SK-N-MC (cell line): Measurements from ENCODE around the gene RCBTB2.

Source experiments
- DNase-seq: peaks from one replicate; pipeline ENCODE4 v3.0.0-alpha.2; 2011; ENCODE audit warnings: low read depth, low spot score
- H3K27ac ChIP-seq: fragments of 200-600 bp; sonication (generic); 2 replicates; pipeline ENCODE4 v1.5.1; 2016; ENCODE audit warnings: mixed run types
- H3K36me3 ChIP-seq: fragments of 200-600 bp; sonication (generic); 2 replicates; pipeline ENCODE4 v1.6.1; 2017; ENCODE audit warnings: antibody characterized with exemption, low read length, mixed read lengths; ENCODE audit not compliant: insufficient read depth
- H3K4me3 ChIP-seq: fragments of 200-600 bp; sonication (generic); 2 replicates; pipeline ENCODE4 v1.5.1; 2016
- H3K9ac ChIP-seq: fragments of 200-600 bp; sonication (generic); 2 replicates; pipeline ENCODE4 v1.8.0; 2017; ENCODE audit warnings: mixed run types, mixed read lengths; ENCODE audit not compliant: insufficient read length
- H3K9me3 ChIP-seq: fragments of 200-600 bp; sonication (generic); 2 replicates; pipeline ENCODE4 v1.6.1; 2017; ENCODE audit warnings: low read depth, mild to moderate bottlenecking, antibody characterized with exemption, low read length, moderate library complexity, mixed read lengths
- EZH2 ChIP-seq: fragments of 200-600 bp; sonication (generic); IDR thresholded peaks from one replicate; pipeline ENCODE4 v1.6.1; 2017; ENCODE audit warnings: antibody characterized with exemption
- FOXP2 ChIP-seq: optimal IDR thresholded peaks from 2 replicates; pipeline ENCODE3; 2011; ENCODE audit warnings: mild to moderate bottlenecking, moderate library complexity; ENCODE audit not compliant: insufficient read depth; ENCODE audit errors: extremely low read length, control extremely low read depth
- POLR2AphosphoS5 ChIP-seq: IDR thresholded peaks from 2 replicates; pipeline ENCODE4 v1.6.1; 2012; ENCODE audit warnings: mild to moderate bottlenecking, low read depth, low read length, borderline replicate concordance

Gene RCBTB2

DNA sequence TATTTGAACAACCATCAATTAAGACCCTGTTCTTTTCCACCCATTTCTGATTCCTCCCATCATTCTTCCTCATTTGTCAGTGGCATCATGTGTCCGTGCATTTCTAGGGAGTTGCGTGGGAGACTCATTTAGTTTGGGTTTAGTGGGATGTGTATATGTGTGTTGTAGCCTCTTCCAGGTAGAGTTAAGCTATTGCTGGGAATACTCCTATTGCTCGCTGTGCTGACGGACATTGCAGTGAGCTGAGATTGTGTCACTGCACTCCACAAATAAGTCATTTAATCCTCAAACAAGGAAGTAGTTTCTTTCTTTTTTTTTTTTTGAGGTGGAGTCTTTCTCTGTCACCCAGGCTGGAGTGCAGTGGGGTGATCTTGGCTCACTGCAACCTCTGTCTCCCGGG lies 42.2 kb upstream of the RCBTB2 start:
- no peak overlapping the region for H3K4me3 ChIP-seq
- TF ChIP-seq EZH2 (no peak), POLR2AphosphoS5 (no peak), FOXP2 (no peak)
- H3K27ac ChIP-seq: no peak overlapping the region
- no peaks in the 10 kb centered on the region for H3K9me3 ChIP-seq
- H3K36me3 ChIP-seq: no peaks in the 10 kb centered on the region
- no peak for DNase-seq
- H3K9ac ChIP-seq: no peak overlapping the region

DNA sequence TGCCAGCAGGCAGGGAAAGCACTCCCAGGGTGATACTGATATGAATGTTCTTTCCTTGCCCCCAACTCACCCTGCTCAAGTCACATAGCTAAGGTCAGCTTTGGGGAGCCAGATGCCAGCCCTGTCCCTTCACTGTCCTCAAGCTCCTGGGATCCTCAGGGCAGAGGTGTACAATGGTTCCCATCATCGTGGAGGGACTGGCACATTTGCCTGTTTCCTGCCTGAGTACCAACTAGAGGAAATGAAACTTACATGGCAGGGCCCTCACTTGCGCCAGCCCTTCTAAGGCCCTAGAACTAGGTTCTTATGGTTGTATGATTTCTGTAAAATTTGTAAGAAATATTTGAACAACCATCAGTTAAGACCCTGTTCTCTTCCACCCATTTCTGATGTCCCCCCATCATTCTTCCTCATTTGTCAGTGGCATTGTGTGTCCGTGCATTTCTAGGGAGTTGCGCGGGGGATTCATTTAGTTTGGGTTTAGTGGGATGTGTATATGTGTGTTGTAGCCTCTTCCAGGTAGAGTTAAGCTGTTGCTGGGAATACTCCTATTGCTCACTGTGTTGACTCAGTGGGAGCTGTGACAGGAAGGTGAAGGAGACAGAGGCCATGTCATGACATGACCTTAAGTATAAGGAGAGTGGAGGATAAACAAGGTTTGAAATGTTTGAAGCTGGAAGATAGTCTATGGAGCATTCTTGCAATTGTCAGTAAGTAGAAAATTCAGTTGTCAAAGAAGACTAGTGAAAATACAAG lies 41.3 kb upstream of the RCBTB2 start:
- Histone ChIP-seq H3K27ac (no peak overlapping the region), H3K36me3 (no peaks in the 10 kb centered on the region), H3K9me3 (no peaks in the 10 kb centered on the region), H3K4me3 (no peak overlapping the region), H3K9ac (no peak overlapping the region)
- TF ChIP-seq FOXP2: no peak
- no peak for TF ChIP-seq EZH2
- DNase-seq: no peak

DNA sequence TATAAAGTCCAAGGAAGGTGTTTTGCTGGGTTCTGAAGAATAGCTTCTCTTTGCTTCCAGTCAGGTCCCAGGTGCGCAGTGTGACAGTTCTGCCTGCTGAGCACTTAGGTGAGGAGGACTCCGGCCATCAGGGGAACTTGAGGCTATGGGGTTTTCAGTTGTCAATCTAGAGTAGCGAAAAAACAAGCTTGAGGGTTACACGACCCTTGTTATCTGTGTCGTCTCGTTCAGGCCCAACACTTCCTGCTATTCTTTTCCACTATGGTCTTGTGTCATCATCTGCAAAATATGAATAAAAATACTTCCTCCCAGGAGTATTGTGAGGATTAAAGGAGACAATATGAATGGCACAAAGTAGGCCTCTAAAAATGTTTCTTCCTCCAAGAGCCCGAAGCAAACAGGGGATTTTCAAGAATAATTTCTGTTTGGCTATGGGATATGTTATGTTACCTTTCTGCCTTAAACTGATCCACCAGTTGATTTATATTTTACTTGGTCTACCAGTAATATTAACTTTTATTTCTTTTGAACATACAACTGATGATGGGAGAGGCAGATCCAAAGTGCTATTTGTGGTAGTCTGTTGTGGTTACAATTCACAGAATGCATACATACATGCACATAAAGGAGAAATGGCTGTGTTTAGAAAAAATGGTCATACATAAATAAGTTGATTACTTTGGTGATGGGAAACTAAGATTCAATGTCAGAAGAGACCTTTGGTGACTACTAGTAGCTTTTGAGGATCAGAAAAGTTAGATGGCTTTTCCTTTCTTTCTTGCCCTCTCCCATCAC lies 40.5 kb upstream of the RCBTB2 start:
- H3K9me3 ChIP-seq: no peaks in the 10 kb centered on the region
- H3K27ac ChIP-seq: no peak overlapping the region

DNA sequence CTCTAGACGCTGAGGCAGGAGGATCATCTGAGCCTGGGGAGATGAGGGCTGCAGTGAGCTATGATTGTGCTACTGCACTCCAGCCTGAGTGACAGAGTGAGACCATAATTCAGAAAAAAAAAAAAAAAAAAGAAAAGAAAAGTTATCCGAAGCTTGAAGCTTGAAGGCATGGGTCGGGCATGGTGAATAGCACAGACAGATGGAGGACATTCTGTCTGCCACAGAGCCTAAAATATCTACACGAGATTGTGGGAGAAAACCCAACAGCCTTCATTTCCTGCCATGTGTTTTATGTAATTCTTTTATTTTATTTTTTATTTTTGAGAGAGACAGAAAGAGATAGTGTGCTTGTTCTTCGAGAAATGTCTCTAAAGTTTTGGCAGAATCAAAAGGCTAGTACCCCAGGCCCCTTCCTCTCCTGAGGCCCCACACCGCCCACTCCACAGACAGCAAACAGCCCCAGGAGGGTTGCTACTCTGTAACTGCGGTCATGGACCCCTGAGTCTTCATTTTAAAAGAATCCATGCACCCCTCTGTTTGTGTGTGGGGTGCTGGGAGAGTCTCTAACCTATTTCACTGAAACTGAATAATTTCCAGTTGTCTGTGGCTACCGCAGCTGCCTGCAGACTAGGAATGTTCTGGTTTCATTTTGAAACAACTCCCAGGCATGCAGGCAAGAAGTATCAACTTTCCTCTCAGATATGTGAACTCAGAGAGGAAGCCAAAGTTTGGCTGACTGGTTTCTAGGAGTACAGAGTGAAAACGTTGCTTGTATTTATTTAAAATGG lies 38.4 kb upstream of the RCBTB2 start:
- Histone ChIP-seq H3K36me3 (no peaks in the 10 kb centered on the region), H3K27ac (peak overlapping the region; percentile 61; the same call in 1 of the 2 replicates), H3K9ac (peak overlapping the region; percentile 18), H3K9me3 (no peaks in the 10 kb centered on the region), H3K4me3 (no peak overlapping the region)
- DNase-seq: no peak
- TF ChIP-seq FOXP2 (no peak), EZH2 (no peak), POLR2AphosphoS5 (no peak)

More for the DNA sequence above, 40.5 kb upstream of the RCBTB2 start:
- H3K36me3 ChIP-seq: no peaks in the 10 kb centered on the region
- no peak overlapping the region for H3K4me3 ChIP-seq
- no peak overlapping the region for H3K9ac ChIP-seq
- TF ChIP-seq FOXP2: no peak
- no peak for TF ChIP-seq EZH2
- TF ChIP-seq POLR2AphosphoS5: no peak
- no peak for DNase-seq

DNA sequence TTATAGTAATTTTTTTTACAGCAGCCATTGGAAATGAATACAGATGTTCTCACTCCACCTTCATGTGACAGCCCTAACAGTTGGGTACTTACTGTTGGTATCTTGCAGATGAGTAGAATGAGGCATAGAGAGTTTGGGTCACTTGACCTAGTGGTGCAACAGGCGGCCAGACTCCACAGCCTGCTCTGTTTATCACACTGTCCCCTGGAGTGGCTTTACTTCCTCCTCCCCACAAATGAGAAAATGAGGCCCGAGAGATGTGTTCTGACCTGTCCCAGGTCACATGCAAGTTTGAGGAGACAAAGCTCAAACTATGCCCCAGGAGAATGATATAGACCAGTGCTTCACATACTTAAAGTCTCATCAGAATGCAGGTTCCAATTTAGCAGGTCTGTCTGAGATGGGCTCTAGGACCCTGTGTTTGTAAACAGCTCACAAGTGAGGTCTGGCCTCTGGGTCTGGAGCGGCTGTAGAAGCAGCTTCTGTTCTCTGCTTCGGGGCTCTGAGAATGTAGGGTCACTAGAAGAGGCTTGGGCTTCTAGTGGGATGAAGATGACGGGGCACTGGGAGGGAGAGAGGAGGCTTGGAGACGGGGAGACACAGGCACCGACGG lies 37.4 kb upstream of the RCBTB2 start:
- Histone ChIP-seq H3K9ac (no peak overlapping the region), H3K27ac (no peak overlapping the region), H3K36me3 (no peaks in the 10 kb centered on the region), H3K4me3 (no peak overlapping the region), H3K9me3 (no peaks in the 10 kb centered on the region)
- TF ChIP-seq POLR2AphosphoS5 (no peak), FOXP2 (no peak), EZH2 (no peak)
- DNase-seq: no peak

DNA sequence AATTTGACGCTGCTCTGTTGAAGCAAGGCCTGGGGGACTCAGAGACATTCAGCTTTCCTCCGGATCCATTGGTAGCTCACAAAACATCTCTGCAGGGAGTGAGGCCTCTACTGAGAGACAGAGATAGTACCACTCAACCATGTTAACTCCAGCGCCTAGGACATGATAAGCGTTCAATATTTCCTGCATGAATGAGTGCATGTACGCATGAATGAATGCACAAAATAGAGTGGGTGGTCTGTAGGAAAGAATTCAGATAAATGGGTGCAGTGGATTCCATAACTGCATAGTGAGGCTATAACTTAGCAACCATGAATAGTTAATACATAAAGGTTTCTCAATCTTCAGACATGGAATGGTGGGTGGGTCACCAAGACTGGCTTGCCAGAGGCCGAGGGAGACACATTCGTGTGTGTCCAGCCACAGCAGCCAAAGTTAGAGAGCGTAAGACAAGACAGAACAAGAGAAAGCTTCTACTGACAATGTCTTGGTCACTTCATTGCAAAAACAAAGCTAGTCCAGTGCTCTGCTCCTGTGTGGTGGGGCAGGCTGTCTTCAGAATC lies 36.3 kb upstream of the RCBTB2 start:
- TF ChIP-seq FOXP2 (no peak), POLR2AphosphoS5 (no peak), EZH2 (no peak)
- Histone ChIP-seq H3K36me3 (no peaks in the 10 kb centered on the region), H3K4me3 (no peak overlapping the region), H3K27ac (no peak overlapping the region), H3K9ac (no peak overlapping the region), H3K9me3 (no peaks in the 10 kb centered on the region)
- no peak for DNase-seq

DNA sequence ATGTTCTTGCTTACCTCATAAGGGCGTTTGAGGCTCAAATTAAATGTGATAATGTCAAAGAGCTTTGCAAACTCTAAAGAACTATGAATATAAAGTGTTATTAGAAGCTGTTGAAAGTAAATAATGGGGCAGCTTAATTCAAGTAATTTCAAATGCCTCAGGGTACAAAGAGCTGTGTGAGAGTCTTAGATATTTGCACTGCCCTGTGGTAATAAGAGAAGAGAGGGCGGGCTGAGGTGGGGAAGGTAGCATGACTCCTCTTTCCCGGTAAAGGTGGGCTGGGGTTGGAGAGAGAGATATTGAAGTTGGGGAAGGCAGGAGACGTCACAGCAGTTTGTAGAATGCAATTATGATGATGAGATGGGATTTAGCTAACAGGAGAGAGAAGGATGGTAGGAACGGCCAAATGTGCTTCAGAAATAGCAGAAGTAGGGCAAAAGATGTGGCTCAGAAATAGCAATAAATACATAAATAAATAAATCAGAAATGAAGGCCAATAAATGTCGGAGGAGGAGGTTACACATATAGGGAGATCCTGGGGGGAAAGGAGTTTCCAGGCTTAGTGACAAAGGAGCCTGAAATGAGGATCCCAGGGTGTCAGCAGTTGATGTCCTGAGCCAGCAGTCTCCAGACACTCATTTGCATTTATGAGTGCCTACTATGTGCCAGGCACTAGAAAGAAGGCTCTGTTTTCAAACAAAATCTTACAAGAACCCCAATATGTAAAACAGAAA lies 35.7 kb upstream of the RCBTB2 start:
- DNase-seq: no peak
- Histone ChIP-seq H3K27ac (no peak overlapping the region), H3K9me3 (no peaks in the 10 kb centered on the region), H3K4me3 (no peak overlapping the region), H3K9ac (no peak overlapping the region), H3K36me3 (no peaks in the 10 kb centered on the region)
- TF ChIP-seq POLR2AphosphoS5 (no peak), EZH2 (no peak), FOXP2 (no peak)
